ENCODE results near the gene STIMATE. TPM values are rescaled to one million over a fixed set of nuclear protein-coding genes. Genes with fewer than 3 reads are reported as not detected.

Gene STIMATE
- total and polyA plus RNA-seq, 12 donors, result 4.0 to 9.7 (median 6.9) TPM

DNA sequence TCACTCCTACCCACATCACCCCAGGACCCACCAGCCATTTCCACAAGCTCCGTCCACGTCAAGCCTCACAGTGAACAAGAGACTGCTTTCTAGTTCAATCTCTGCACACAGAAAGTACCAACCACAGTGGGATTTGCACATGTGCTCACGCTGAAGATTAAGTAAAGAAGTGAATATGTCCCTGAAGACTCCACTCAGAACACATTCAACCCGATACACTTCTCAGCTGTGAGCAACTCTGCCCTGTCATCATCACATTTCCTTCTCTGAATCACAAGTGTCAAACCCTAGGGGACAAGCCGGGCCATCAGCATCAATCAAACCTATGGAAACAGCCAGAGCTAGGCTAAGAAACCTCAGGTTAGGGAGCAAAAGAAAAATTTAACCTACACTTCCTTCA lies 1.9 kb downstream of the STIMATE start:
- Histone ChIP-seq H3K36me3 (peaks cover 0 to 10% (median 0%) of the 10 kb centered on the region in 9 donors), H3K4me3 (no peak overlapping the region), H3K27me3 (no peaks in the 10 kb centered on the region), H3K4me1 (peaks cover 8 to 68% (median 62%) of the 10 kb centered on the region in 9 donors), H3K27ac (no peak overlapping the region), H3K9me3 (no peaks in the 10 kb centered on the region)
- 69 to 73% methylated on average over 5 of the region's 5 CpGs for WGBS, 2 donors
- no peak for ATAC-seq
- DNase-seq, result no peak
- TF ChIP-seq, protein P1, sequence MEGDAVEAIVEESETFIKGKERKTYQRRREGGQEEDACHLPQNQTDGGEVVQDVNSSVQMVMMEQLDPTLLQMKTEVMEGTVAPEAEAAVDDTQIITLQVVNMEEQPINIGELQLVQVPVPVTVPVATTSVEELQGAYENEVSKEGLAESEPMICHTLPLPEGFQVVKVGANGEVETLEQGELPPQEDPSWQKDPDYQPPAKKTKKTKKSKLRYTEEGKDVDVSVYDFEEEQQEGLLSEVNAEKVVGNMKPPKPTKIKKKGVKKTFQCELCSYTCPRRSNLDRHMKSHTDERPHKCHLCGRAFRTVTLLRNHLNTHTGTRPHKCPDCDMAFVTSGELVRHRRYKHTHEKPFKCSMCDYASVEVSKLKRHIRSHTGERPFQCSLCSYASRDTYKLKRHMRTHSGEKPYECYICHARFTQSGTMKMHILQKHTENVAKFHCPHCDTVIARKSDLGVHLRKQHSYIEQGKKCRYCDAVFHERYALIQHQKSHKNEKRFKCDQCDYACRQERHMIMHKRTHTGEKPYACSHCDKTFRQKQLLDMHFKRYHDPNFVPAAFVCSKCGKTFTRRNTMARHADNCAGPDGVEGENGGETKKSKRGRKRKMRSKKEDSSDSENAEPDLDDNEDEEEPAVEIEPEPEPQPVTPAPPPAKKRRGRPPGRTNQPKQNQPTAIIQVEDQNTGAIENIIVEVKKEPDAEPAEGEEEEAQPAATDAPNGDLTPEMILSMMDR (IDR thresholded peaks at IDR 0.05), result no peak
- intact Hi-C loops (cut with DNase I), result loop anchor here in 3 of 10 donors (5.0 to 10.0 kb wide), 3 partner anchors 48 to 121 kb away; partner anchors contain the start of genes ITIH1 (in 1 of the 3) and NEK4 (in 1 of the 3)

DNA sequence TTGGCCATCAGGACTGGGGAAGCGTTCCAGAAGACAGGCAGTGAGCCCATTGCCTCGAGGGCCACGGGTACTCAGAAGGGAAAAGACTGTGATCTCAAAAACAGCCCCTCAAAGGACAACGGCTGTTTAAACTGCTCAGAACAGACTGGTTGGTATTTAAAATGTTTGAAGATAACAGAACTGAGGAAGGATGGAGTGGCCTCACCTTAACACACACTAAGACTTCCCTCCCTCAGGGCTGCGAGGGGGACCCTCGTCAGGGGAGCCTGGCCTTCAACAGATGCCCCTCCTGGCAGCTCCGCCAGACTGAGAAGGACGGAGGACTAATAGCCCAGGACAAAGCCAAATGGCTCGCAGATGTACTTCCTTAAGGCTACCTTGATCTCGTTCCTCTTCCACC lies 2.6 kb downstream of the STIMATE start:
- ATAC-seq (no peak), DNase-seq (no peak)
- intact Hi-C loops (cut with DNase I), result loop anchor here in 3 of 10 donors (5.0 to 10.0 kb wide), 3 partner anchors 47 to 120 kb away; partner anchors contain the start of genes ITIH1 (in 1 of the 3) and NEK4 (in 1 of the 3)
- H3K27ac ChIP-seq, result no peak overlapping the region
- H3K27me3 ChIP-seq, result no peaks in the 10 kb centered on the region
- 80 to 84% methylated on average over 10 of the region's 10 CpGs for WGBS, 2 donors
- TF ChIP-seq, protein P1 (IDR thresholded peaks at IDR 0.05), result no peak
- H3K4me1 ChIP-seq, result peaks cover 8 to 68% (median 62%) of the 10 kb centered on the region in 9 donors
- H3K9me3 ChIP-seq, result no peaks in the 10 kb centered on the region
- peaks cover 0 to 10% (median 0%) of the 10 kb centered on the region in 9 donors for H3K36me3 ChIP-seq
- H3K4me3 ChIP-seq, result no peak overlapping the region

DNA sequence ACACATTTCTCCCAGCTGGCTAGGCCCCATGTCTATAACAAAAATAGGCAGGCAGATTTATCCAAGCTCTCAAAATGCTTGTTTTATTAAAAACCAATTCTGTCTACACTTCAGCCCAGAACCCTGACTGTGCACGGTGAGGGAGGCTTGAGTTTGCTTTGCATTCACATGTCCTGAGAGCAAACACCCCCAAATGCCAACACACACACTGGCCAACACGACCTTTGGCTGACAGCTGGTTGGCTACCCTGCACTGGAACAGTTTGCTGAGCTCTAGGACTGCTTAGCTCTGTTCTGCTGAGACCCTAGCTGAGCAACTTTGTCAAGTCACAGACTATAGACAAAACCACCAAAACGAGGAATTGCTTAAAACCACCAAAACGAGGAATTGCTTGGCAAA lies 3.6 kb downstream of the STIMATE start:
- 50 to 61% methylated on average over 4 of the region's 4 CpGs for WGBS, 2 donors
- no peaks in the 10 kb centered on the region for H3K9me3 ChIP-seq
- no peak for DNase-seq
- intact Hi-C loops (cut with DNase I), result loop anchor here in 2 of 10 donors (10.0 kb wide), 2 partner anchors 49 to 119 kb away; partner anchors contain the start of genes ITIH1 (in 1 of the 2) and NEK4 (in 1 of the 2)
- H3K4me1 ChIP-seq, result peaks cover 8 to 68% (median 62%) of the 10 kb centered on the region in 9 donors
- peak overlapping the region in 6 of 10 donors; percentile 25 to 58 (median 40) for H3K27ac ChIP-seq
- no peaks in the 10 kb centered on the region for H3K27me3 ChIP-seq
- TF ChIP-seq, protein P1 (IDR thresholded peaks at IDR 0.05), result no peak
- H3K36me3 ChIP-seq, result peaks cover 0 to 10% (median 0%) of the 10 kb centered on the region in 9 donors
- peak in 4 of 8 donors; percentile 18 to 56 (median 44) for ATAC-seq
- no peak overlapping the region for H3K4me3 ChIP-seq

DNA sequence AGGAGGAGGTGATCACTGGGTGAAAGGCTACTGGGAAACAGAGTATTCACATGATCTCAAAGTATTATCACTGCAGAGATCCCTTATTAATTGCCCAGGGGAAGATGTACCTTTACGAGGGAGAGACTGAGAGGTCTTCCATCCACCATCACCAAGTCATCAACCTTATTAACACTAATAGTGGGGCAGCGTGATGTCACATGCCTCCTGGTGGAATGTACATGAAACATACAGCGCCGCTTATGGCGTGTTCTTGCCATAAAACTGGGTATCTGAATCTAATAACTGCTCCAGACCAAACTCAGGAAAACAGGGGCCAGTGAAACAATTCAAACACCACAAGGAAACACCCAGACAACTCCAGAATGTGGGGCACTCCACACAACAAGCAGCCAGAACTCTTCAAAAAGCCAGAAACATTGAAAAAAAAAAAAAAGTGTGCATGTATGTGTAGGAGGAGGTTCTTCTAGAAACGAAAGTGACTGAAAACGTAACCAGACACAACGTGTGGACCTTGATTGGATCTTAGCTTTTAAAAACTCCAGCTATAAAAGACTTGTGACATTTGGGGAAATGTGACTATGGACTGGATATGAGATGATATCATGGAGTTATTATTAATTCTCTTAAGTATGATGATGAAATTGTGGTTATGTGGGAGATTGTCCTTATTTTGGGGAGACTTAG lies 4.6 kb downstream of the STIMATE start:
- TF ChIP-seq, protein P1 (IDR thresholded peaks at IDR 0.05), result peak in 2 of 9 donors; percentile 14 to 17
- H3K27me3 ChIP-seq, result no peaks in the 10 kb centered on the region
- 69 to 84% methylated on average over 8 of the region's 8 CpGs for WGBS, 2 donors
- H3K36me3 ChIP-seq, result peaks cover 0 to 10% (median 0%) of the 10 kb centered on the region in 9 donors
- intact Hi-C loops (cut with DNase I), result loop anchor here in 2 of 10 donors (10.0 kb wide), 2 partner anchors 48 to 118 kb away; partner anchors contain the start of genes ITIH1 (in 1 of the 2) and NEK4 (in 1 of the 2)
- ATAC-seq (peak in 1 of 8 donors; percentile 6), DNase-seq (no peak)
- H3K27ac ChIP-seq, result peak overlapping the region in 7 of 10 donors; percentile 0 to 58 (median 32)
- H3K4me1 ChIP-seq, result peaks cover 8 to 64% (median 58%) of the 10 kb centered on the region in 9 donors
- no peaks in the 10 kb centered on the region for H3K9me3 ChIP-seq
- peak overlapping the region in 2 of 10 donors; percentile 14 to 26 for H3K4me3 ChIP-seq
